K562 (cell line): ENCODE measurements around the gene ATP2A2. TPM values are rescaled to one million over a fixed set of nuclear protein-coding genes. Genes with fewer than 3 reads are reported as not detected.

ENCODE experiments used
- ATAC-seq: fragments of 200-7000 bp; cut with Tn5 transposase; 3 replicates; pipeline ENCODE4 v1.9.1; 2020; ENCODE audit warnings: moderate library complexity
- BruUV-seq: library from RNA; stranded (reverse); fragments of 400-500 nt; replicated peaks from 2 replicates; lab custom pipeline; 2021; lab: Mats Ljungman, UMichigan
- CTCF ChIA-PET: fragments of 300-600 bp; formaldehyde crosslinking; extraction: SDS; loops from one replicate; lab custom pipeline; 2021; ENCODE audit warnings: low intra/inter-chr PET ratio; lab: Yijun Ruan, JAX
- POLR2A ChIA-PET: fragments of 300-600, 350-650 bp; sonication (Branson Sonifier 250); formaldehyde crosslinking; extraction: SDS; loops from one replicate; lab custom pipeline; 2021; ENCODE audit warnings: antibody characterized with exemption, inconsistent platforms; lab: Yijun Ruan, JAX
- DNase-seq, 4 experiments: peaks; one replicate each; pipeline versions ENCODE4 v3.0.0 to v3.0.0-alpha.2; 2011 to 2018; ENCODE audit warnings: low spot score in 3 of 4, mixed read lengths in 3 of 4; ENCODE audit errors: extremely low read depth in 1 of 4
- FAIRE-seq: peaks from 2 replicates; lab custom pipeline; 2011; peaks lifted over from hg19 to GRCh38; lab: Jason Lieb, UNC
- H2AFZ ChIP-seq: 2 replicates; pipeline ENCODE4 v1.6.0; 2011; ENCODE audit warnings: low read depth, low read length, control low read depth, inconsistent platforms
- H3K27ac ChIP-seq: fragments of 200-600 bp; 3 replicates; pipeline ENCODE4 v1.8.0; 2011; ENCODE audit warnings: low read depth, mild to moderate bottlenecking, control low read depth, inconsistent platforms, low read length, moderate library complexity, mixed read lengths; ENCODE audit errors: extremely low read depth
- H3K27me3 ChIP-seq, 2 experiments: fragments of 300-600 bp in 1 of 2; 2 replicates in 1 of 2; 3 replicates in 1 of 2; pipeline versions ENCODE4 v1.6.0 to v1.8.0; 2011; ENCODE audit warnings: inconsistent platforms in 2 of 2, low read length in 2 of 2, mild to moderate bottlenecking in 1 of 2, mixed read lengths in 1 of 2, moderate library complexity in 1 of 2; ENCODE audit not compliant: control insufficient read depth in 2 of 2, insufficient read depth in 2 of 2
- H3K36me3 ChIP-seq: fragments of 300-600 bp; 3 replicates; pipeline ENCODE4 v1.8.0; 2011; ENCODE audit warnings: mild to moderate bottlenecking, low read length, inconsistent platforms; ENCODE audit not compliant: control insufficient read depth, insufficient read depth
- H3K4me1 ChIP-seq, 2 experiments: fragments of 200-600 bp in 1 of 2; replicated peaks in 1 of 2; 2 replicates in 1 of 2; 3 replicates in 1 of 2; pipeline versions ENCODE4 v1.5.1 to v1.8.0; 2011; ENCODE audit warnings: inconsistent platforms in 2 of 2, low read length in 2 of 2, mild to moderate bottlenecking in 1 of 2, mixed read lengths in 1 of 2, moderate library complexity in 1 of 2; ENCODE audit not compliant: control insufficient read depth in 2 of 2, insufficient read depth in 2 of 2
- H3K4me2 ChIP-seq: 2 replicates; pipeline ENCODE4 v1.6.1; 2011; ENCODE audit warnings: low read length, control low read depth, inconsistent platforms, mixed read lengths; ENCODE audit not compliant: insufficient read depth
- H3K4me3 ChIP-seq: fragments of 200-600 bp; sonication (generic), shearing (Covaris generic); 2 replicates; pipeline ENCODE4 v1.5.1; 2016; ENCODE audit warnings: control low read depth, inconsistent platforms
- H3K79me2 ChIP-seq: fragments of 200-600 bp; 3 replicates; pipeline ENCODE4 v1.8.0; 2011; ENCODE audit warnings: low read length, inconsistent platforms; ENCODE audit not compliant: control insufficient read depth, insufficient read depth
- H3K9ac ChIP-seq, 2 experiments: 2 replicates each; pipeline versions ENCODE4 v1.6.0 to v1.6.1; 2011; ENCODE audit warnings: low read depth in 2 of 2, low read length in 2 of 2, control low read depth in 1 of 2, inconsistent platforms in 1 of 2, mild to moderate bottlenecking in 1 of 2, mixed read lengths in 1 of 2; ENCODE audit not compliant: insufficient read depth in 1 of 2
- H3K9me1 ChIP-seq: one replicate; pipeline ENCODE4 v1.6.0; 2011; ENCODE audit warnings: inconsistent platforms, mild to moderate bottlenecking, low read length, moderate library complexity; ENCODE audit not compliant: control insufficient read depth, insufficient read depth
- H3K9me3 ChIP-seq: replicated peaks from 2 replicates; pipeline ENCODE4 v1.5.1; 2011; ENCODE audit warnings: low read depth, low read length, inconsistent platforms; ENCODE audit not compliant: control insufficient read depth, insufficient read depth
- H4K20me1 ChIP-seq: replicated peaks from 2 replicates; pipeline ENCODE4 v1.6.1; 2011; ENCODE audit warnings: low read length, inconsistent platforms, mixed read lengths; ENCODE audit not compliant: control insufficient read depth, insufficient read depth
- CHCHD3 ChIP-seq: fragments of 250-450 bp; sonication (Bioruptor Pico); IDR thresholded peaks from 2 replicates; pipeline ENCODE4 v2.1.2; 2022; ENCODE audit warnings: mild to moderate bottlenecking
- HOXB6 ChIP-seq: fragments of 250-450 bp; sonication (Bioruptor Pico); IDR thresholded peaks from 2 replicates; pipeline ENCODE4 v1.5.1; 2022; ENCODE audit warnings: mild to moderate bottlenecking, borderline replicate concordance
- NFXL1 ChIP-seq: fragments of 450-650 bp; formaldehyde crosslinking; IDR thresholded peaks from 2 replicates; pipeline ENCODE4 v1.4.0; 2021; ENCODE audit warnings: mild to moderate bottlenecking
- TBP ChIP-seq: optimal IDR thresholded peaks from 2 replicates; pipeline ENCODE3; 2011; ENCODE audit warnings: low read depth, low read length, improper control_type of control experiment
- TEAD2 ChIP-seq: fragments of 450-650 bp; IDR thresholded peaks from 2 replicates; pipeline ENCODE4 v1.6.1; 2016; ENCODE audit warnings: missing genetic modification characterization, control low read depth, missing compliant biosample characterization
- THRB ChIP-seq: fragments of 450-650 bp; formaldehyde crosslinking; conservative IDR thresholded peaks from 2 replicates; pipeline ENCODE4 v1.4.0; 2022; ENCODE audit warnings: mild to moderate bottlenecking, missing genetic modification characterization
- ZNF212 ChIP-seq: fragments of 450-650 bp; formaldehyde crosslinking; IDR thresholded peaks from 2 replicates; pipeline ENCODE4 v1.4.0; 2020; ENCODE audit warnings: mild to moderate bottlenecking
- ZNF76 ChIP-seq: fragments of 250-450 bp; sonication (Bioruptor Pico); IDR thresholded peaks from 2 replicates; pipeline ENCODE4 v1.4.0; 2020; ENCODE audit warnings: mild to moderate bottlenecking, moderate library complexity, borderline replicate concordance
- ZNF764 ChIP-seq: fragments of 250-450 bp; sonication (Bioruptor Pico); IDR thresholded peaks from 2 replicates; pipeline ENCODE4 v1.4.0; 2020; ENCODE audit warnings: low read depth, mild to moderate bottlenecking, moderate library complexity
- WGBS: fragments of 100-300 bp; shearing (Covaris generic); methylation state at CpG from one replicate; pipeline ENCODE4 v1.1.6; 2016; ENCODE audit warnings: low coverage, mixed read lengths; ENCODE audit not compliant: insufficient coverage; ENCODE audit errors: missing lambda C conversion rate; 5-methylcytosine and 5-hydroxymethylcytosine counted together
- in situ Hi-C: fragments of 300-500 bp; cut with MboI; formaldehyde crosslinking; loops from 4 replicates; pipeline ENCODE4 v1.15.0; 2018; ENCODE audit warnings: inconsistent platforms, mixed read lengths
- intact Hi-C: fragments of 100-400 bp; cut with micrococcal nuclease; formaldehyde crosslinking; loops from 2 replicates; pipeline ENCODE4 v1.14.2; 2022
- polyA plus RNA-seq, 8 experiments: library from polyadenylated mRNA; depleted of rRNA in 4 of 8; stranded (reverse) in 5 of 8; unstranded in 3 of 8; fragments of >200 nt; fragmentation: Nextera tagmentation in 2 of 8; fragmentation: Illumina TruSeq in 1 of 8; extraction: Ambion mirVana in 2 of 8; extraction: Trizol in 1 of 8; gene quantifications; 2 replicates each; pipeline versions ENCODE4 v1.2.1 to v1.2.3, GENCODE V29; 2011 to 2014; ENCODE audit warnings: inconsistent platforms in 1 of 8, missing spikeins in 1 of 8
- total RNA-seq, 7 experiments: library from RNA; depleted of rRNA in 6 of 7; stranded (reverse); fragments of >200 nt in 6 of 7; fragmentation: Illumina TruSeq in 2 of 7; extraction: Trizol in 2 of 7; gene quantifications; 2 replicates each; pipeline versions ENCODE4 v1.2.1 to v1.2.3, GENCODE V29; 2011 to 2021; ENCODE audit warnings: low replicate concordance in 1 of 7

Gene ATP2A2
- total and polyA plus RNA-seq, 9 of the 15 experiments (the other 6 are each of a cell fraction or from before 2014, with no cell fraction given), result 5.2 to 205 (median 51.6) TPM

GRCh38 chr12:110317911-110318310, 36.9 kb downstream of the ATP2A2 start (continued):
- TF ChIP-seq THRB (CRISPR knock-in tag) (no peak), ZNF764 (no peak), CHCHD3 (CRISPR knock-in tag) (no peak), HOXB6 (CRISPR knock-in tag) (no peak), ZNF76 (CRISPR knock-in tag) (no peak), TBP (no peak), NFXL1 (CRISPR knock-in tag) (no peak), TEAD2 (tag) (no peak)

GRCh38 chr12:110320550-110320949, 39.5 kb downstream of the ATP2A2 start:
- in situ Hi-C loops (no loop called here), intact Hi-C loops (loop anchor here (2.0 kb wide), 1 partner anchor 70 kb away; no protein-coding TSS in a partner anchor)
- DNase-seq (no peak), FAIRE-seq (no peak), ATAC-seq (no peak)
- no peak overlapping the region for H3K4me3 ChIP-seq
- ChIA-PET CTCF (no interaction called here), POLR2A (interaction anchor here (1.2 to 3.0 kb wide), 3 partner anchors 11 to 28 kb away, joined by 4 to 22 read pairs (median 6); no protein-coding TSS in a partner anchor)
- TF ChIP-seq ZNF212 (CRISPR knock-in tag), result no peak
- H3K9me1 ChIP-seq, result no peaks in the 10 kb centered on the region
- H4K20me1 ChIP-seq, result peaks cover 6% of the 10 kb centered on the region; the same call in 1 of the 2 replicates
- peaks cover 90% of the 10 kb centered on the region for H3K36me3 ChIP-seq
- no peak overlapping the region for H3K27ac ChIP-seq
- H3K79me2 ChIP-seq, result peaks cover 78% of the 10 kb centered on the region
- WGBS, result 95% methylated on average over 3 of the region's 3 CpGs
- H3K9ac ChIP-seq, result no peak overlapping the region
- no peaks in the 10 kb centered on the region for H3K4me1 ChIP-seq
- no peaks in the 10 kb centered on the region for H3K9me3 ChIP-seq
- H2AFZ ChIP-seq, result no peak overlapping the region
- H3K27me3 ChIP-seq, result no peaks in the 10 kb centered on the region
- no peak overlapping the region for H3K4me2 ChIP-seq
- no TSS peak for BruUV-seq
